A673 (cell line): ENCODE results near the gene LRRC74B.

Source experiments
- CTCF ChIP-seq: fragments of 300-800, 200-600 bp; sonication (generic); conservative IDR thresholded peaks from 2 replicates; pipeline ENCODE4 v1.5.1; 2017; ENCODE audit warnings: low read depth, mild to moderate bottlenecking, antibody characterized with exemption, low read length, moderate library complexity, mixed read lengths
- EZH2 ChIP-seq: fragments of 200-600 bp; sonication (generic); IDR thresholded peaks from 2 replicates; pipeline ENCODE4 v1.6.1; 2017; ENCODE audit warnings: borderline replicate concordance, low read depth, mild to moderate bottlenecking, mixed read lengths, antibody characterized with exemption, low read length; ENCODE audit not compliant: poor library complexity, severe bottlenecking

DNA sequence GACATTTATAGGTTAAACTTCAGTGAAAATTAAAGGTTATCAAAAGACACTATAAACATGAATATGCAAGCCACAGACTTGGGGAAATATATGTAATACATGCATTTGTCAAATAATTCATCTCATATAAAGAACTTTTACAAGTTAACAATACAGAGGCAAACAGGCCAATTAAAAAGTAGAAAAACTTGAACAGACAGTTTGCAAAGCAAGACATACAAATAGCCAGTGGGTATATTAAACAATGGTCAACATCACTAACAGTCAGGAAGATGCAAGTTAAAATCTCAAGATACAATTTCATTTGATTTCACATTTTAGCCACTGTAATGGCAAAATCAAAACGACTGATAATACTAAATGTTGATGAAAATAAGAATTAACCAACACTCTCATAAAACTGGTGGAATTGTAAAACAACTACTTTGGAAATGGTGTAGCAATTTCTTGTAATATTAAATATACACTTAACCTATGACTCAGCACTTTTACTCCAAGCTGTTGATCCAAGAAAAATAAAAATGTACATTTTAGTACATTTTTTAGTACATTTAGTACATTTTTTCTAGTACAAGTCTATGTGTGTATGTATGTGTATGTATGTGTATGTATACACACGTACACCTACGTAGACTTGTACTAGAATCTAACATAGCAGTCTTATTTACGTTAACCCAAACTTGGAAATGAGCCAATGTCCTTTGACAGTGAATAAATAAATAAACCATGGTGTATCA is 62.8 kb downstream of the LRRC74B start:
- TF ChIP-seq EZH2 (no peak), CTCF (no peak)
